ENCODE data around the gene COL6A3.
A peak's percentile ranks its signal among the peaks of the same experiment; 100 is the strongest.

COL6A3 gene, protein sequence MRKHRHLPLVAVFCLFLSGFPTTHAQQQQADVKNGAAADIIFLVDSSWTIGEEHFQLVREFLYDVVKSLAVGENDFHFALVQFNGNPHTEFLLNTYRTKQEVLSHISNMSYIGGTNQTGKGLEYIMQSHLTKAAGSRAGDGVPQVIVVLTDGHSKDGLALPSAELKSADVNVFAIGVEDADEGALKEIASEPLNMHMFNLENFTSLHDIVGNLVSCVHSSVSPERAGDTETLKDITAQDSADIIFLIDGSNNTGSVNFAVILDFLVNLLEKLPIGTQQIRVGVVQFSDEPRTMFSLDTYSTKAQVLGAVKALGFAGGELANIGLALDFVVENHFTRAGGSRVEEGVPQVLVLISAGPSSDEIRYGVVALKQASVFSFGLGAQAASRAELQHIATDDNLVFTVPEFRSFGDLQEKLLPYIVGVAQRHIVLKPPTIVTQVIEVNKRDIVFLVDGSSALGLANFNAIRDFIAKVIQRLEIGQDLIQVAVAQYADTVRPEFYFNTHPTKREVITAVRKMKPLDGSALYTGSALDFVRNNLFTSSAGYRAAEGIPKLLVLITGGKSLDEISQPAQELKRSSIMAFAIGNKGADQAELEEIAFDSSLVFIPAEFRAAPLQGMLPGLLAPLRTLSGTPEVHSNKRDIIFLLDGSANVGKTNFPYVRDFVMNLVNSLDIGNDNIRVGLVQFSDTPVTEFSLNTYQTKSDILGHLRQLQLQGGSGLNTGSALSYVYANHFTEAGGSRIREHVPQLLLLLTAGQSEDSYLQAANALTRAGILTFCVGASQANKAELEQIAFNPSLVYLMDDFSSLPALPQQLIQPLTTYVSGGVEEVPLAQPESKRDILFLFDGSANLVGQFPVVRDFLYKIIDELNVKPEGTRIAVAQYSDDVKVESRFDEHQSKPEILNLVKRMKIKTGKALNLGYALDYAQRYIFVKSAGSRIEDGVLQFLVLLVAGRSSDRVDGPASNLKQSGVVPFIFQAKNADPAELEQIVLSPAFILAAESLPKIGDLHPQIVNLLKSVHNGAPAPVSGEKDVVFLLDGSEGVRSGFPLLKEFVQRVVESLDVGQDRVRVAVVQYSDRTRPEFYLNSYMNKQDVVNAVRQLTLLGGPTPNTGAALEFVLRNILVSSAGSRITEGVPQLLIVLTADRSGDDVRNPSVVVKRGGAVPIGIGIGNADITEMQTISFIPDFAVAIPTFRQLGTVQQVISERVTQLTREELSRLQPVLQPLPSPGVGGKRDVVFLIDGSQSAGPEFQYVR (N-terminal part only)

DNA sequence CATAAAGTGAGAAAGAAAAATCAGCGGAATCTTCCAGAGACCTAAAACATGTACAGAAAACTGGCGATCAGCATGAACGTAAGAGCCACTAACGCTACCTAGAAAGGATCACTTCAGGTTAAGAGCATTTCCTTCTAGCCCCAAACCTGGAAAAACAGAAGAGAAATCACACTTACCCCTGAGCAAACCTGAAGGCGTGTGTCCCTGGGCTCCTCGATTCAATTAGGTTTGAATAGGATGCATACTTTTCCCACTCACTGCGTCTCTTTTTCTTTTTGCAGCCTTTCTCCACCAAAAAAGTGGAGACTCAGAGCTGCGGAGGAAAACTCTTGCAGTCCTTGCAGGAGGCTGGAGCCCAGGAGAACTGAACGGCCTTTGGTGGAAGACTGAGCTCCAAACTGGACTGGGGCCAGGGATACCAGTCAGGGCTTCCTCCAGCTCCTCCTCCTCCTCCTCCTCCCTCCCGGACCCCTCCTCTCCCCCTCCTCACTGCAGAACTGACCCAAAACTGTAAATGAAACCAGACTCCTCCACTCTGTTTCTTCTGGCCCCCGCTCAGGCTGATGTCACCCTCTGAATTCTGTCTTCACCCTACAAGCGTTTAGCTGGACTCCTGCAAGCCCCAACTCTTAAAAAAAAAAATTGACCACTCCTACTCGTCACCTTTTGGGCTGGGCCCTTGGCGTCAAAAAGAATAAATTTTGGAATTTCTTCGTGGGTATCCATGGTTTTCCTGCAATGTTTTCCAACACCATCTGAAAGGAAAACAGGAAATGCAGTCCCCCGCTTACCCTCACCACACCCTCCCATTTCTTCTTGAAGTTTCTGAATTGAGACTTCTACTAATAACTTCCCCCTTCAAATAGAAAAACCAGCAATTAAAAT lies at the start of gene COL6A3:
Gene COL6A3, minus strand, starts transcription at position 388 of the 885 bp plus-strand sequence. CDS start 17,347 bp downstream, outside the sequence.
- no peak for DNase-seq

DNA sequence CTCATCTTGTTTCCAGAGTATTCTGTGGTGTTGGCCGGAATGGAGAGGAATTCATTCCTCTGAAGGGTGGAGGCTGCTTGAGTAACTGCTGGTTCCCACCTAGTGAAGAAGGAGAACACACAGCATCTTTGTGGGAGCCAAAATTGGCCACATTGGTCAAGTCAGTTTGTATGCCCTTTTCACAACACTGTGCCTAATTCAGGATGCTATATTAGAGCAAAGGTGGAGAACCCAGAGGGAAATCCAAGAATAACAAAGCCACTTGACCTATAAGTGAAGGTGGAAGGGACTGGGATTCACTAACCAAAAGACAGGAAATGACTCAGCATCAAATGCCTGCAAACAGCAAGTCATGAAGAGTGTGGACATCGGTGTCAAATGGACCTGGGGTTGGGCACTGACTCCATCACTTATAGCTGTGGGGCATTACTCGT lies 45.8 kb upstream of the COL6A3 start:
- DNase-seq, result no peak

DNA sequence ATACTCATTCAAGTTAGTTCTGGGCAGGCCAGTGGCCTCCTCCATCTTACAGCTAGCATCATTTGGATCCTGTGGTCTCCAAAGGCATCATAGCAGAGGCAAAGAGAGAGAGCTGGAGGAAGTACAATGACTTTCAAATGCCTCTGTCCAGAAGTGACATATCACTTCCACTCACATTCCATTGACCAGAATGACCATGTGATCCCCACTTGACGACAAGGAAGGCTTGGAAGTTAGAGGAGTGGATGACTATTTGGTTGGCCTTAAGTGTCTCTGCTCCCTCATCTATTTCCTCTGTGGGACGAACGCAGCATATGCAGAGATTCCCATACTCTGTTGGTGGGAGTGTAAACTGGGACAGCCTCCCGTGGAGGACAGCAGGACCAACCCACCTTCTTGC lies 45.3 kb upstream of the COL6A3 start:
- DNase-seq, result no peak

DNA sequence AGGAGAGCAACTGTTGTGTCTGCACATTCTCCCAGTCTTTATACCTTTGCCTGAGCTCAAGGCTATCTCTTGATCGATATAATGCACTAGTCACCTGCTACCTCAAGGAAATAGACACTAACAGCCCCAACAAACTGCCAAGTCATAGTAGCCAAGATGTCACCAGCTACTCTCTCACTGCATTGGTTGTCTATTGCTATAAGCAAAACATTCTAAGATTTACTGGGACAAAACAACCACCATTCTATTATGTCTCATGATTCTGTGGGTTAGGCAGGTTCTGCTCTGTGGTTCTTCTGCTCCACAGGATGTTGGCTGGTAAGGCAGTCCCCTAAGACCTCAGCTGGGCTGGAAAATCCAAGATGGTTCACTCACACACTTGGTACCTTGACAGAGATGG lies 44.6 kb upstream of the COL6A3 start:
- DNase-seq, result no peak

DNA sequence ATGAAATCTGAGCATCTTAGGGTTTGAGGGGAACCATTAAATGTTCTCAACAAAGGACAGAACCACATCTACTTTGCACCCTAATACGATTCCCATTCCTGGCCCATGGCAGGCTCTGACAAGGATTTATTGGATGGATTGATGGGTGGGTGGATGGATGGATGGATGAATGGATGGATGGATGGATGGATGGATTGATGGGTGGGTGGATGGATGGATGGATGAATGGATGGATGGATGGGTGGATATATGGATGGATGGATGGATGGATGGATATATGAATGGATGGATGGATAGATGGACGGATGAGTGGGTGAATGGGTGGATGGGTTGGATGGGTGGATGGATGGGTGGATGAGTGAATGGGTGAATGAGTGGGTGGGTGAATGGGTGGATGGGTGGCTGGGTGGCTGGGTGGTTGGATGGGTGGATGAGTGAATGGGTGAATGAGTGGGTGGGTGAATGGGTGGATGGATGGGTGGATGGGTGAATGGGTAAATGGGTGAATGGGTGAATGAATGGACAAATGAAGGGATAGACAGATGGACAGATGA lies 43.5 kb upstream of the COL6A3 start:
- no peak for DNase-seq

DNA sequence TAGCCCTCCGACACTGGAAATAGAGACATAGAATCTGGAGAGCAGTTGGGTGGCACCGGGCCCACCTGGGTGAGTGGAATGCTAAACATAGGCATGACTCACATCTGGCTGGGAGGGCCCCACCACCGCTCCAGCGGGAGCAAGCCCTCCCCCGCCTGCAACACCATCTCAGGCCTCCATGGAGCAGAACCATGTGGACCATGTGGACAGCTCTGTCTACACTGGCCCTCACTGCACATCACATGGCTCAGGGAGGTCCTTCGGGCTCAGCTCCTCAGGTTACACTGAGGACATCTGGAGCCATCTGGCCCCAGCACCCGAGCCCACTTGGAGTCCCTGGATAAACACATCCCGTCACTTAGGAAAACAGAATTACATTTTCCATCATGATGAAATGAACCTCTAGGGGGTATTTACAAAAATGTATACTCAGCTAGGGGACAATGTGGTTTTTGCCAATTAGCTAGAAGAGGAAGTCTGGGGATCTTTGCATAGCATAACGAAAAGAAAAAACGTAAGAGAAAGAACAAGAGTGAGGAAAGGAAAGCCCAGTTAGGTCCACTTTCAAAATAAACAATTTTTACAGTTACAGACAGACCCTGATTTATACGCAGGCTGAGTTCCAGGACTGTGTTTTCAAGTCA lies 42.4 kb upstream of the COL6A3 start:
- peak; percentile 32 for DNase-seq

DNA sequence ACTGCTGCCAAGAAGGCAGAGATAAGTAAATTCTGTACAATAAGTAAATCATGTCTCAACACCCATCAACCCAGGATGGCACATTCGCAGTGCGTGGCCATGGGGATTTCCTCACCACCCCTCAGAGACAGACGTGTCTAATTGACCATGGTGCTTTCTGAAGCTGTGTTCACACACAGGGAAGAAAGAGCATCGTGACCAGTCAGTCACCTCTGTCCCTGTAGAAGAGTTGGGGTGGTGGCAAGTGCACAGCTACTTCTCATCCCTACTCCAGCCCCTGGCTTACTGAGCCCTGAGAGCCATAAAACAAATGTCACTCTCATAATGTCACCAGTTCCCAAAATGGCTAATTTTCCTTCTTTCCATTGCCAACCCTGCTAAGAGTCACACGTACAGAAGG lies 41.8 kb upstream of the COL6A3 start:
- DNase-seq, result no peak

DNA sequence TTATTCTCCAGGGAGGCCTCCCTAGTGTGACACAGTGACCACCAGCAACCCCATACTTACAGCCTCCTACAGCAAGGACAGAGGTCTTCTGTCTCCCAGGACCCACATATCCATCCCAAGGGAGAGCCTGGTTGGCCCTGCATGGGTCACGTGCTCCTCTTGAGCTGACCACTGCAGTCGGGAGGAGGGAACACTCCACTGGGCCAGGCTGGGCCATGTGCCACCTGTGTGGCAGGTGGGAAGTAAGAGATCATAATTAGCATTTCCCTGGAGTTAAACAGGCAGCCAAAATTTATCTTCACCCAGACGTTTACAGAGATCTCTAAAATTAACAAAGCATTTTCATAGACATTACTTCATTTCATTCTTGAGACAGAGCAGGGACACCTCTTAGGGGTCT lies 39.7 kb upstream of the COL6A3 start:
- no peak for DNase-seq

DNA sequence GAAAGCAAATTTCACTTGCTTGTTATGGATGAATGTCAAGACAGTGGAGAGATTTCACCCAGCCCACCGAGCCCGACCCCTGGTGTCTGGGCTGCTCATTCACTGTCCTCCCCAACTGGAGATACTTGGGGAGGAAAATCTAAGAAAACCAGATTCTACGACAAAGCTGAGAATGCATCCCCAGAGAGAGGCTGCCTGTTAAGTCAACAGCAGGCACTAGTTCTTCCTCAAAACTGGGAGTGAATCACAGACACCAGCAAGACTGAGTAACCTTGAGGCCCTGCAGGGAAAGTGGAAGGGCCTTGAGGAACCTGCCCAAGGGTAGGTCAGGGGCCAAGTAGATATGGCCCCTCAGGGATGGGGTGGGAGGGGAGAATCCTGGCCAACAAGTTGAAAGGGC lies 38.9 kb upstream of the COL6A3 start:
- no peak for DNase-seq

DNA sequence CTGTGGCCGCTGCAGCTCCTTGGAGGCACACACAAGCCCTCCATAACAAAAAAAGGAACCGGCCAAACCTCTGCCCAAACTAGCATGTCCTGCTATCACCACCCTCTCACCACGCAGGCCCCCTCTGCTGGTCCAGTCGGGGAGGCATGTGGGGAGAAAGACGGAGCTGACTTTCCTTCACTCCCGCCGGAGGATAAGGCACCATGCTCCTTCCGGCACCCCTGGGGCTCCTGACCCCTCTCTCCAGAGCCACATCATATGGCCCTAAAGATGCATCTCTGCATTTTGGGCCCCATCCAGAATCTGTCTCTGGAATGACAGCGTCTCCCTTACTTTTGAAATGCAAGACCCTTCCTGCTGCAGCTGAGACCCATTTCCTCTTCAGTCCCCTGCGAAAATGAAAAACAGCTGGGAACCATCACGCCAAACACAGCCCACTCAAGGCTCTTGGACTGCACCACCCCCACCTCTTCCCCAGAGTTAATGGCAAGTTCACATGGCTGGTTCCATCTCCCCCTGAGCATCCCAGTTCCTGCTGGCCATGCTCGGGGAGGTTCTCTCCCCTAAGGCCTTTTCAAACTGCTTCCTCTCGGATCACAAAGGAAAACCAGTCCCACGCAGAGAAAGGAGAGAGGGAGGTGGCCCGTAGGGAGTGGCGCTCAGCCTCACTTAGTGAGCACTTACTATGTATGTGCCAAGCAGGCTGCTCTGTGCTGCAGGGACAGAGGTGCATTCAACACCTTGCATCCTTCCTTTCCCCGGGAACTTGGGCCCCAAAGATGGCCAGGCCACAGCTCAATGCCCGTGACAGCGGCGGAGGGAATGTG lies 37.9 kb upstream of the COL6A3 start:
- no peak for DNase-seq

DNA sequence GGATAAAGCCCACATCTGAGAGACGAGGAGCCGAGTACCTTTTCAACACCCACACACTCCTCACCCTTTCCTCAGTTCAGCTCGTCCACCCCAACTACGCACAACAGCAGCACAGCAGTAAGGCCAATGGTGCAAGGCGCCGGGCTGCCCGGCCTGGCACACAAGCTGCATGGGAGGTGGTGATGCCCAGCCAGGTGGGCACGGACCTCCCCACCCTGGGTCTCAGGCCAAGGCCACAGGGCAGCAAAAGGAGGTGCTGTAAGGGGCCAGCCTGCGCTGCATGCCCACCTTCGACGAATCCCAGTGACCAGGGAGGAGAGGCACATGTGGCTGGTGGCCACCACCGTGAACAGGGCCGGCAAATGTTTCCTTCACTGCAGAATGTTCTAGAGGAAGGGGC lies 36.6 kb upstream of the COL6A3 start:
- no peak for DNase-seq

DNA sequence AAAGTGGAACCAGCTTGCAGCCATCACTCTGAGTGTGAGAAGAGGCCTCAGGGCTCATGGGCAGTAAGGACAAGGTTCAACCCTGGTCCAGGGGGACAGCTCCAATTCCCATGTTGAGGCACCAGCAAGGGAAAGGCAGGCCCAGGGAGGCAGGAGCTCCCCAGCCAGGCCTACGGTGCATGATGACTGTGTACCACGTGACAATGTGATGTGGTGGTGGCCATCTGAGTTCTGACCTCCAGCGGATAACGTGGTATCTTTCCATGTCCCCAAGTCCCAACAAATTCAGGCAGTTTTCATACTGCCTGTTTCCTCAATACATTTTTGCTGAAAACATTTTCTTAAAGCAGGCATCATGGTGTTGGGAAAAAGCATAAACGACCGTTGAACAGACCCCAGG lies 36.1 kb upstream of the COL6A3 start:
- no peak for DNase-seq

DNA sequence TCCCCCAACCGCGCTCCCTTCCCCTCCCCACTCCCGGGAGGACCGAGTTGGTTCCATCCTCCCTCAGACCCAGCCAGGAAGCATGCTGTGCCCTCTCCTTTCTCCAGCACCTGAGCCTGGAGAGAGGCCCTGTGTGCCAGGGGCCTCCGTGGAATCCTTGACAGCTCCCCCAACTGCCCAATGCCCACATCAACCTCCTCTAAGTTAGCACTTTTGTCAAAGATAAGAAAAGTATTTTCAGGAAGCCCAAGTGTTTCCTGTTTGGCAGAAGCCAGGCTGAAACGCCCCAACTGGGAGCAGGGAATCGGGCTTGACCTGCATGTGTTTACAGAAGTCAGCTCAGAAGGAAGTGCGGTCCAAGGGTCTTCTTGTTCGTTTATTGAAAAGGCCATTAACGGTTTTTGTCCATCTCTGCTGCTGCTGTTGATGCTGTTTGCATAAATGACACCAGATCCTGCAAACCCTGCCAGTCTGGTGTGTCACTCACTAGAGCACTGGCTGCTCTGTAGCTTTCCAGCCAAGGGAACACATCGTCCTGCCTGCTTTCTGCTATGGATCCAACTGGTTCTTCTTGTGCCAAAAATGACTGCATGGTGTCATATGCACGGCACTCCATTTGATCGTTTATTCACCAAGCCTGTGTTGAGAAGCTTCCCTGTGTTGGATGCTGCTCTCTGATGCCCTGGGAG lies 35.4 kb upstream of the COL6A3 start:
- no peak for DNase-seq

DNA sequence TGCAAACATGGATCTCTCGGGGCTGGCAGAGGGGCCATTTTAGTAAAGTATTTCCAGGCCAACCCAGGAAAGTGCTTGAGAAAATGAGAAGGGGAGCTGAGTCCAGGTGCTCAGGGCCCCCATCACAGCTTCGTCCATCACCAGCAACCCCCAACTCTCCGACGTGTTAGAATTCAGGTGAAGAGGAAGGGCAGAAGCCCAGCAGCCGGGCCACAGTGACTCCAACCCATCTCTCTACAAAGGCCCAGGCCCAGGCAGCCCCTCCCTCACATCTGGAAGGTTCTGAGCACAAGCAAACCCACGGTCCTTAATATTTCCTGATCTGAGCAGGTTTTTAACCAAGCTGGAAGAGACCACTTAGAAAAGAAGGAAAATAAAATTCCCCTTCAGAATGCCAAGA lies 34.7 kb upstream of the COL6A3 start:
- DNase-seq, result no peak

DNA sequence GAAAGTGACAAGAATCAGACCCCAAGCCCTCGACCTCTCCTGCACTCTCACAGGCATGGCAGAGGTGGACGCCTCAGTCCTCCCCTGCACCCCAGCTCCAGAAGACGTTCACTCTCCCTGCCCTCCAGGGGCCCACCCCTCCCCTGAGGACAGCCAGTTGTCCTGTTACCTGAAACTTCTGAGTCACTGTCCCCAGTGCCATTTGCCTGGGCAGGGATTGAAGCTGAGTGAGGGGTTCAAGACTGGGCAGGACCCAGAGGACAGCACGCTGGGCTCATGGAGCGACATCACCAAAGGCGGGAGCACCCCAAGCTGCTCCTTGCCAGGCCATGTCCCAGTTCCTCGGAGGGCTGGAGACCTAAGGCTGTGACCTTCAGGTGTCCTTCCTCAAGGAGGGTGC lies 34.2 kb upstream of the COL6A3 start:
- no peak for DNase-seq

DNA sequence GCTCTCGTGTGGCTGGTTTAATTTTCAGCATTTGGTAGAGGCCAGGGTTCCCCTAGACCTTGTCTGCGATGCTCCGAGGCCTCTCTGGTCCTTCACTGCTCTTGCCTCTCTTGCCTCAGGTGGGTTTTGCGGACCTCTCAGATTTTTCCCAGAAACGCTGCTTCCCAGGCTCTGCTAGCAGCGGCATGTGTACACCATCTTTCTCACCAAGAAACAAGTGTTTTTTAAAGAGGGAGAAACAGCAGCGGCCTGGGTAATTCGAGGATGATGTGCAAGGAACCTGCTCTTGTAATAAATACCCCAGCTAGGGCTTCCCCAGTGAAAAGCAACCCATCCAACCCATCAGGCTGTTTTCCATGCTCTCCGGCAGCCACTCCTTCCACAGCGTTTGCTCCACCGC lies 33.5 kb upstream of the COL6A3 start:
- no peak for DNase-seq

DNA sequence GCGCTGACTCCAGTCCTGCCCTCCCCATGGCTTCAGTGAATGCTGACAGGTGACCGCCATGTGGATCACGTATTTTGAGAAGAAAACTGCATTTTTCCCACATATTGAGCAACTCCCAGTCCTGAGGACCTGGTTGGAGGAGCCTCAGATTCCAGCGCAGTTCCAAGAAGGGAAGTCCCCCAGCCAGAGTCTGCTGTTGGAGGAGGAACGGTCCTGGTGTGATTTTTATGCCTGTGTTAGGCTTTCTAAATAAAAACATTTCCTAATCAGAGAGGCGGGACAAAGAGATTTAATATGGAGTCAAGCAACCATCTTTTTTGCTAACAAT lies 32.3 kb upstream of the COL6A3 start:
- DNase-seq, result no peak

DNA sequence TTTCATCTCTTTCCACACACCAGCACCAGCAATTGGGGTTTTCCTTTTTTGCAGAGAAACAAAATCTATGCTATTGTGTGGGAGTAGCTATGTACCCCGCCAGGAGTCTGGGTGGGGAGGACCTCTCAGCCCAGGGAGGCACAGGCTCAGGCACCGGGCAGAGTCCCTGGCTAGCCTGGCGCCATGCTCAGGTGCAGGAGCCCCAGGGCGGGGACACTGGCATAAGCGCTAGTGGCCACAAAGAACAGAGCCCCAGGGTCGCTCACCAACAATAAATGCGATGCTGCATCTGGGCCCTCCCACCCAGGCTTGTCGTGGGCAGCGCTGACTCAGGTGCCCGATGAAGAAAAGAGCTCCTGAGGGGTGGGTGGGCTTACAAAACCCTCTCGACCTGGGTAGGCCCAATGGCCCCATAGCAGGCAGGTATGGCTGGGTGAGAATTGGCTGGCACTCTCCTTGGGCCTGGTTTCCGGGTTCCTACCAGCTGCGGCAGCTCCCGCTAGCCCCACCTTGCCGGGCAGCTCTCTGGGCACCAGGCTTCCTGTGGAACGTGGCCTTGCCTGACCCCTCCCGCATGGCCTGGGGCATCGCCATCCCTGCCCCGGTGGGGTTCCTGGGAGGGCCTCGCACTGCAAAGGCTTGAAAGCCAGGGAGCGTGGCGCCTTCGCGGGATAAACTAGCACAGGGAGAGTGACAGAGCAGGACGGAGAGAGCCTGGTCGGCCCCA lies 31.8 kb upstream of the COL6A3 start:
- no peak for DNase-seq

DNA sequence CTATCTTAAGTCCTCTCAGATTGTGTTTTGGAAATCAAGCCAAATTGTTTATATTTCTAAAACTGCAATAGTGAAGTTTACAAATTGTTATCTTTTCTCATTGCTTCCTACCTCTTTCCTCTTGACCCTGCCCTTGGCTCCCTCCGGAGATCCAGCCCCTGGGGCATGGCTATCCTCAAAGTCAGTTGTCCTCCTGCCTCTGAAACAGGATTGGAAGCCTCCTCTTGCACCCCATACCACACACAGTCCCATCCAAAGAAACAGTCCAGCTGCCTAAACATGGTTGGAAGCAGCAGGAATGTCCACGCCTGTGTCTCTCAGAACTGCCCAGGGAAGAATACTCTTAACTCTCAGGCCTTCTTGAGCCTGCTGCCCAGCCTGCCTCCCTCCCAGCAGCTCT lies 30.1 kb upstream of the COL6A3 start:
- DNase-seq, result no peak

Measured in kidney glomerular epithelial cell (primary cell).